HEK293 (cell line): ENCODE data around the gene UBA6.

Source experiments
- CTCF ChIA-PET: fragments of 350-600 bp; formaldehyde crosslinking; extraction: SDS; loops from one replicate; lab custom pipeline; 2021; ENCODE audit warnings: antibody characterized with exemption; lab: Yijun Ruan, JAX
- POLR2A ChIA-PET: fragments of 300-600 bp; formaldehyde crosslinking; extraction: SDS; loops from one replicate; lab custom pipeline; 2020; ENCODE audit warnings: antibody characterized with exemption, inconsistent platforms; lab: Yijun Ruan, JAX
- H3K27ac ChIP-seq: fragments of 200-500 bp; sonication (Bioruptor generic); 2 replicates; pipeline ENCODE4 v1.5.1; 2014; ENCODE audit warnings: low read depth, low read length, control low read depth, inconsistent platforms; ENCODE audit errors: extremely low read depth
- H3K36me3 ChIP-seq, 2 experiments: fragments of 200-500 bp in 1 of 2; sonication (Bioruptor generic) in 1 of 2; 1 replicate in 1 of 2; 2 replicates in 1 of 2; pipeline ENCODE4 v1.5.1; 2014 to 2017; ENCODE audit warnings: inconsistent platforms in 2 of 2, low read length in 2 of 2; ENCODE audit not compliant: control insufficient read depth in 2 of 2, insufficient read depth in 1 of 2
- H3K4me1 ChIP-seq: fragments of 200-500 bp; sonication (Bioruptor generic); 2 replicates; pipeline ENCODE4 v1.5.1; 2014; ENCODE audit warnings: mild to moderate bottlenecking, low read length, inconsistent platforms; ENCODE audit not compliant: control insufficient read depth, insufficient read depth
- H3K4me3 ChIP-seq: 2 replicates; pipeline ENCODE4 v1.5.1; 2011; ENCODE audit warnings: low read depth, mild to moderate bottlenecking, control low read depth, low read length, moderate library complexity
- H3K9me3 ChIP-seq: fragments of 200-500 bp; sonication (Bioruptor generic); 2 replicates; pipeline ENCODE4 v1.5.1; 2014; ENCODE audit warnings: low read depth, low read length, inconsistent platforms; ENCODE audit not compliant: control insufficient read depth, insufficient read depth
- BCL11A ChIP-seq: fragments of 450-650 bp; formaldehyde crosslinking; IDR thresholded peaks from 2 replicates; pipeline ENCODE4 v1.5.1; 2016; ENCODE audit warnings: low read depth, missing biosample characterization, missing genetic modification characterization
- BCL11B ChIP-seq: fragments of 450-650 bp; formaldehyde crosslinking; IDR thresholded peaks from 2 replicates; pipeline ENCODE4 v1.5.1; 2016; ENCODE audit warnings: low read depth, missing biosample characterization, missing genetic modification characterization
- EGR2 ChIP-seq: fragments of 450-650 bp; formaldehyde crosslinking; IDR thresholded peaks from 2 replicates; pipeline ENCODE4 v1.5.1; 2016; ENCODE audit warnings: low read depth, missing biosample characterization, missing genetic modification characterization
- HOXA7 ChIP-seq: sonication (generic); formaldehyde crosslinking; IDR thresholded peaks from 2 replicates; pipeline ENCODE4 v1.8.1; 2022; ENCODE audit warnings: missing genetic modification reagents, borderline replicate concordance
- KLF9 ChIP-seq: fragments of 450-650 bp; formaldehyde crosslinking; IDR thresholded peaks from 2 replicates; pipeline ENCODE4 v1.5.1; 2016; ENCODE audit warnings: missing biosample characterization, missing genetic modification characterization, low read depth
- PRDM1 ChIP-seq: fragments of 450-650 bp; formaldehyde crosslinking; IDR thresholded peaks from 2 replicates; pipeline ENCODE4; 2016; ENCODE audit warnings: missing biosample characterization, missing genetic modification characterization
- ZBTB17 ChIP-seq: fragments of 450-650 bp; formaldehyde crosslinking; IDR thresholded peaks from 2 replicates; pipeline ENCODE4 v1.5.1; 2016; ENCODE audit warnings: missing biosample characterization, missing genetic modification characterization
- ZBTB48 ChIP-seq: fragments of 450-650 bp; formaldehyde crosslinking; IDR thresholded peaks from 2 replicates; pipeline ENCODE4 v1.5.1; 2016; ENCODE audit warnings: missing biosample characterization, missing genetic modification characterization
- ZNF138 ChIP-seq: fragments of 450-650 bp; formaldehyde crosslinking; IDR thresholded peaks from 2 replicates; pipeline ENCODE4 v1.5.1; 2016; ENCODE audit warnings: missing biosample characterization, missing genetic modification characterization, borderline replicate concordance
- ZNF157 ChIP-seq: fragments of 450-650 bp; formaldehyde crosslinking; IDR thresholded peaks from 2 replicates; pipeline ENCODE4 v1.5.1; 2016; ENCODE audit warnings: missing biosample characterization, missing genetic modification characterization
- ZNF19 ChIP-seq: fragments of 450-650 bp; formaldehyde crosslinking; IDR thresholded peaks from 2 replicates; pipeline ENCODE4; 2016; ENCODE audit warnings: missing biosample characterization, missing genetic modification characterization, low read depth
- ZNF211 ChIP-seq: fragments of 450-650 bp; formaldehyde crosslinking; IDR thresholded peaks from 2 replicates; pipeline ENCODE4 v1.5.1; 2016; ENCODE audit warnings: low read depth, missing biosample characterization, missing genetic modification characterization
- ZNF248 ChIP-seq: fragments of 450-650 bp; formaldehyde crosslinking; IDR thresholded peaks from 2 replicates; pipeline ENCODE4 v1.5.1; 2017; ENCODE audit warnings: missing biosample characterization, missing genetic modification characterization
- ZNF544 ChIP-seq: fragments of 450-650 bp; formaldehyde crosslinking; IDR thresholded peaks from 2 replicates; pipeline ENCODE4 v1.5.0; 2017; ENCODE audit warnings: missing biosample characterization, missing genetic modification characterization
- ZNF571 ChIP-seq: fragments of 450-650 bp; formaldehyde crosslinking; IDR thresholded peaks from 2 replicates; pipeline ENCODE4 v1.5.0; 2017; ENCODE audit warnings: missing biosample characterization, missing genetic modification characterization
- ZNF585B ChIP-seq: fragments of 450-650 bp; formaldehyde crosslinking; IDR thresholded peaks from 2 replicates; pipeline ENCODE4 v1.5.1; 2016; ENCODE audit warnings: missing biosample characterization, missing genetic modification characterization
- ZNF777 ChIP-seq: fragments of 450-650 bp; formaldehyde crosslinking; IDR thresholded peaks from 2 replicates; pipeline ENCODE4 v1.5.1; 2017; ENCODE audit warnings: missing biosample characterization, missing genetic modification characterization, borderline replicate concordance
- ZNF830 ChIP-seq: fragments of 450-650 bp; IDR thresholded peaks from 2 replicates; pipeline ENCODE4 v1.5.0; 2018; ENCODE audit warnings: missing biosample characterization, missing genetic modification characterization, low read depth, mild to moderate bottlenecking, moderate library complexity
- ZNF843 ChIP-seq: fragments of 450-650 bp; formaldehyde crosslinking; IDR thresholded peaks from 2 replicates; pipeline ENCODE4 v1.5.1; 2016; ENCODE audit warnings: missing biosample characterization, missing genetic modification characterization
- ZSCAN23 ChIP-seq: fragments of 450-650 bp; formaldehyde crosslinking; IDR thresholded peaks from 2 replicates; pipeline ENCODE4 v1.5.1; 2016; ENCODE audit warnings: missing biosample characterization, missing genetic modification characterization
- TF ChIP-seq, protein P1 (sequence below): sonication (generic); formaldehyde crosslinking; IDR thresholded peaks from 2 replicates; pipeline ENCODE4 v1.8.1; 2022; ENCODE audit warnings: mild to moderate bottlenecking, moderate library complexity, missing genetic modification reagents
- TF ChIP-seq, protein P2 (sequence below): fragments of 450-650 bp; formaldehyde crosslinking; IDR thresholded peaks from 2 replicates; pipeline ENCODE4 v1.5.1; 2017; ENCODE audit warnings: missing biosample characterization, missing genetic modification characterization

UBA6 gene

DNA sequence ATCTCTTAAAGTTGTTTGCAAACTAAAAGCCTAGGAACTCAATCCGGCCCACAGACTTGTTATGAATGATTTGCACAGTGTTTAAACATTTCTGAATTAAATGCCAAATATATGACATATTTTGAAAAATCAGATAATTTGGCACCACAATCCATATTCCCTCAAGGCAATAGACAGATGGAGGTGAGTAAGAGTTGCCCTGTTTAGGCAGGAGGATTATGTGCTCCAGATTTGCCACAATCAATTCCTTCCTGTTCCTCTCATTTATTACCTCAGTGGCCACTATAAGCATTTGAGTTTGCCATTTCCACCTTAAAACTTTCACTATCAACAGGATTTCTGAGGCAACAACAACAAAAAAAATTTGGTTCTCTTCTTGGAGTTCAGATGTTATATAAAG lies 18.7 kb downstream of the UBA6 start:
- Histone ChIP-seq H3K36me3 (peaks cover 0 to 30% of the 10 kb centered on the region in 2 experiments; a peak in 2 of 3 replicates), H3K4me3 (no peak overlapping the region), H3K27ac (no peak overlapping the region), H3K4me1 (no peaks in the 10 kb centered on the region), H3K9me3 (no peaks in the 10 kb centered on the region)
- TF ChIP-seq ZNF157 (tag by site-specific recombination): no peak
- TF ChIP-seq, protein P1, sequence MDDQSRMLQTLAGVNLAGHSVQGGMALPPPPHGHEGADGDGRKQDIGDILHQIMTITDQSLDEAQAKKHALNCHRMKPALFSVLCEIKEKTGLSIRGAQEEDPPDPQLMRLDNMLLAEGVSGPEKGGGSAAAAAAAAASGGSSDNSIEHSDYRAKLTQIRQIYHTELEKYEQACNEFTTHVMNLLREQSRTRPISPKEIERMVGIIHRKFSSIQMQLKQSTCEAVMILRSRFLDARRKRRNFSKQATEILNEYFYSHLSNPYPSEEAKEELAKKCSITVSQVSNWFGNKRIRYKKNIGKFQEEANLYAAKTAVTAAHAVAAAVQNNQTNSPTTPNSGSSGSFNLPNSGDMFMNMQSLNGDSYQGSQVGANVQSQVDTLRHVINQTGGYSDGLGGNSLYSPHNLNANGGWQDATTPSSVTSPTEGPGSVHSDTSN (CRISPR knock-in tag): no peak
- no peak for TF ChIP-seq ZNF19 (tag by site-specific recombination)
- TF ChIP-seq ZBTB48 (tag by site-specific recombination): no peak
- no peak for TF ChIP-seq ZNF830
- TF ChIP-seq PRDM1 (tag by site-specific recombination): no peak
- TF ChIP-seq ZBTB17 (tag by site-specific recombination): no peak
- ChIA-PET CTCF (no interaction called here), POLR2A (no interaction called here)

DNA sequence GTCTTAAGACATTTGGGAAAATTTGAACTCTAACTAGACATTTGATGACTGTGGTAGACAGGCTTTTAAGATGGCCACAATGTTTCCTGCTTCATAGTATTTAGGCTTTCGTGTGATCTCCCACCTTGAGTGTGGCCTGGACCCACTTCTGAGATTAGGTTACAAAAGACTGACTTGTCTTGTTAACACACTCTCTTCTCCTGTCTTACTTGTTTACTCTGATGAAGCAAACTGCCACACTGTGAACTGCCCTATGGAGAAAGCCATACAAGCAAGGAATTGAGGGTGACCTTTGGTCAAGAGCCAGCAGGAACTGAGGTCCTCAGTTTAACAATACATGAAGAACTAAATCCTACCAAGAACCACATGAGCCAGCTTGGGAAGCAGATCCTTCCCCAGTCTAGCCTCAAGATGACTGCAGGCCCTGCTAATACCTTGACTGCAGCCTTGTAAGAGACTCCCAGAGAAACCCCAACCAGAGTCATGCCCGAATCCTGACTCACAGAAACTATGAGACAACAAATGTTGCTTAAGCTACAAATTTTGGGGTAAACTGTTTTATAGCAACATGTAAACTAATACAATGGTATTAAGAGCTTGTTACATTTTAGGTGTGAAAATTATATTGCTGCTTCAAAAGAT lies 20.3 kb downstream of the UBA6 start:
- peaks cover 6 to 41% of the 10 kb centered on the region in 2 experiments for H3K36me3 ChIP-seq
- no peaks in the 10 kb centered on the region for H3K4me1 ChIP-seq
- ChIA-PET POLR2A (no interaction called here), CTCF (no interaction called here)
- TF ChIP-seq ZNF544 (tag by site-specific recombination) (no peak), ZNF248 (tag by site-specific recombination) (no peak), ZNF777 (tag by site-specific recombination) (no peak), ZNF138 (tag by site-specific recombination) (no peak), BCL11B (no peak), ZNF211 (no peak), EGR2 (tag by site-specific recombination) (no peak), ZSCAN23 (no peak), BCL11A (tag by site-specific recombination) (no peak), ZNF571 (tag by site-specific recombination) (no peak), KLF9 (tag by site-specific recombination) (no peak), ZNF585B (no peak), ZNF843 (tag by site-specific recombination) (no peak), HOXA7 (CRISPR knock-in tag) (no peak)
- TF ChIP-seq, protein P1 (CRISPR knock-in tag): no peak
- TF ChIP-seq, protein P2, sequence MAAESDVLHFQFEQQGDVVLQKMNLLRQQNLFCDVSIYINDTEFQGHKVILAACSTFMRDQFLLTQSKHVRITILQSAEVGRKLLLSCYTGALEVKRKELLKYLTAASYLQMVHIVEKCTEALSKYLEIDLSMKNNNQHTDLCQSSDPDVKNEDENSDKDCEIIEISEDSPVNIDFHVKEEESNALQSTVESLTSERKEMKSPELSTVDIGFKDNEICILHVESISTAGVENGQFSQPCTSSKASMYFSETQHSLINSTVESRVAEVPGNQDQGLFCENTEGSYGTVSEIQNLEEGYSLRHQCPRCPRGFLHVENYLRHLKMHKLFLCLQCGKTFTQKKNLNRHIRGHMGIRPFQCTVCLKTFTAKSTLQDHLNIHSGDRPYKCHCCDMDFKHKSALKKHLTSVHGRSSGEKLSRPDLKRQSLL (tag by site-specific recombination): no peak
- no peak overlapping the region for H3K27ac ChIP-seq
- no peak overlapping the region for H3K4me3 ChIP-seq
- no peaks in the 10 kb centered on the region for H3K9me3 ChIP-seq
